A673 (cell line): ENCODE results near the gene WWP2.
"Not testable (repeated sequence)": the region's sequence is repeated elsewhere in the genome, so short reads cannot be mapped to it uniquely, and the experiment has no call there.

Experiments
- CTCF ChIP-seq: fragments of 300-800, 200-600 bp; sonication (generic); conservative IDR thresholded peaks from 2 replicates; pipeline ENCODE4 v1.5.1; 2017; ENCODE audit warnings: low read depth, mild to moderate bottlenecking, antibody characterized with exemption, low read length, moderate library complexity, mixed read lengths
- EZH2 ChIP-seq: fragments of 200-600 bp; sonication (generic); IDR thresholded peaks from 2 replicates; pipeline ENCODE4 v1.6.1; 2017; ENCODE audit warnings: borderline replicate concordance, low read depth, mild to moderate bottlenecking, mixed read lengths, antibody characterized with exemption, low read length; ENCODE audit not compliant: poor library complexity, severe bottlenecking

GRCh38 chr16:69731280-69731679 lies 30.9 kb upstream of the WWP2 start:
- not testable (repeated sequence) for TF ChIP-seq CTCF, EZH2
